Heart left ventricle (tissue), 16 donors: Measurements from ENCODE around the gene CTDP1. TPM values are rescaled to one million over a fixed set of nuclear protein-coding genes. Genes with fewer than 3 reads are reported as not detected.
A peak's percentile ranks its signal among the peaks of the same experiment; 100 is the strongest.

ENCODE experiments used
- ATAC-seq, 4 donors: fragments of 200-7000 bp; cut with Tn5 transposase; one replicate each; pipeline ENCODE4 v1.9.1; 2020 to 2022; ENCODE audit warnings: moderate library complexity in 4 of 4, mild to moderate bottlenecking in 3 of 4, moderate number of reproducible peaks in 1 of 4
- DNase-seq, 5 donors: peaks; one replicate each; pipeline ENCODE4 v3.0.0-alpha.2; 2020
- H3K27ac ChIP-seq, 12 donors: fragments of 200-600 bp; sonication (generic) in 4 of 12; one replicate each; pipeline versions ENCODE4 v1.5.0 to v1.8.0; 2016 to 2022; ENCODE audit warnings: mild to moderate bottlenecking in 2 of 12
- H3K27me3 ChIP-seq, 9 donors: fragments of 200-600 bp; sonication (generic) in 2 of 9; one replicate each; pipeline versions ENCODE4 v1.5.1 to v1.8.0; 2016 to 2022; ENCODE audit warnings: mild to moderate bottlenecking in 3 of 9
- H3K36me3 ChIP-seq, 9 donors: fragments of 200-600 bp; sonication (generic) in 2 of 9; one replicate each; pipeline versions ENCODE4 v1.5.0 to v1.8.0; 2018 to 2022; ENCODE audit warnings: mild to moderate bottlenecking in 2 of 9
- H3K4me1 ChIP-seq, 12 donors: fragments of 200-600 bp; sonication (generic) in 4 of 12; one replicate each; pipeline versions ENCODE4 v1.5.0 to v1.8.0; 2016 to 2022; ENCODE audit warnings: mild to moderate bottlenecking in 3 of 12
- H3K4me3 ChIP-seq, 12 donors: fragments of 200-600 bp; sonication (generic) in 4 of 12; one replicate each; pipeline versions ENCODE4 v1.5.0 to v1.8.0; 2017 to 2022; ENCODE audit warnings: mild to moderate bottlenecking in 9 of 12, moderate library complexity in 4 of 12
- H3K9me3 ChIP-seq, 12 donors: fragments of 200-600 bp; sonication (generic) in 4 of 12; one replicate each; pipeline versions ENCODE4 v1.5.0 to v1.8.0; 2016 to 2022; ENCODE audit warnings: mild to moderate bottlenecking in 1 of 12
- CTCF ChIP-seq, 12 donors: fragments of 200-600 bp; sonication (generic) in 4 of 12; IDR thresholded peaks; one replicate each; pipeline versions ENCODE4 v1.5.0 to v1.8.0; 2018 to 2022; ENCODE audit warnings: antibody characterized with exemption in 12 of 12, mild to moderate bottlenecking in 5 of 12
- POLR2A ChIP-seq, 2 donors: fragments of 450-650 bp; IDR thresholded peaks; one replicate each; pipeline ENCODE4 v1.6.1; 2017; ENCODE audit warnings: antibody characterized with exemption in 2 of 2, mild to moderate bottlenecking in 2 of 2, moderate library complexity in 2 of 2
- WGBS, 4 donors: extraction: QIAGEN DNeasy Blood & Tissue Kit in 2 of 4; methylation state at CpG; one replicate each; pipeline versions ENCODE4 v1.1.5 to v1.1.7; 2013 to 2018; 5-methylcytosine and 5-hydroxymethylcytosine counted together
- intact Hi-C, 10 donors: fragments of 100-400 bp; cut with DNase I; formaldehyde crosslinking; loops; one replicate each; pipeline versions ENCODE4 v1.11.1 to v1.14.2; 2022
- polyA plus RNA-seq, 2 donors: library from polyadenylated mRNA; stranded (reverse); fragments of 200-250 nt; gene quantifications; one replicate each; pipeline ENCODE4 v1.2.3, GENCODE V29; 2013
- total RNA-seq, 9 donors: library from RNA; depleted of rRNA in 2 of 9; stranded (reverse); fragments of >200 nt in 2 of 9; fragmentation: NEBNext Ultra II Directional in 3 of 9; extraction: Animal tissue kit (Norgen Biotek cat#: 25700) in 3 of 9; gene quantifications; one replicate each; pipeline versions ENCODE4 v1.1.0 to v1.2.4, GENCODE V29; 2016 to 2023
- donor health status: ischemic (EF 13 %, LVEDD 7.1; RV severe dilation, severe dysfunction).
- donor health status: healthy with polysubstance abuse.
- donor health status: DM: no; HTN: yes; CAD: no.
- donor health status: DM: no; HTN: no; CAD: no.
- donor health status: ischemic (EF 25% LVEDD 6.9; RV normal size, moderate dysfunction).
- donor health status: ischemic (EF 25% LVEDD 5.7; RV mildly dilated, moderate dysfunction).
- donor health status: healthy.
- donor health status: DM: yes; HTN: yes; CAD: no.
- donor health status: ischemic (EF 35%, LVEDD 5.7; RV mildly dilated, moderate dysfunction).
- donor health status: nonischemic (EF 11% LVEDD 7.7; RV severe dilation, severe dysfunction).
- donor health status: DM: yes; HTN: yes; CAD: no.
- donor health status: PGD.
- donor health status: ischemic (EF 29% LVEDD 5.4; RV normal size, mild dysfunction).
- donor health status: nonischemic (EF 23%, LVEDD 6.1; RV moderate dilation, normal function).

CTDP1 gene
- total and polyA plus RNA-seq, 11 donors, result 6.0 to 17.1 (median 10.3) TPM

- Histone ChIP-seq H3K9me3 (no peaks in the 10 kb centered on the region), H3K4me3 (no peak overlapping the region), H3K36me3 (no peaks in the 10 kb centered on the region), H3K27me3 (peaks cover 0 to 40% (median 5%) of the 10 kb centered on the region in 9 donors), H3K4me1 (no peaks in the 10 kb centered on the region), H3K27ac (no peak overlapping the region)
- intact Hi-C loops, result no loop called here
- no peak for TF ChIP-seq POLR2A (IDR thresholded peaks at IDR 0.05)
- TF ChIP-seq CTCF (IDR thresholded peaks at IDR 0.05), result no peak
- DNase-seq (peak in 1 of 5 donors; percentile 12), ATAC-seq (no peak)
- 69 to 82% (median 79%) methylated on average over 21 to 29 of the region's 29 CpGs for WGBS, 4 donors
Measured at GRCh38 chr18:79779021-79779699, 99.6 kb downstream of the CTDP1 start.

GRCh38 chr18:79779700-79780190 lies 100.1 kb downstream of the CTDP1 start:
- ATAC-seq (no peak), DNase-seq (peak in 1 of 5 donors; percentile 9)
- Histone ChIP-seq H3K27ac (no peak overlapping the region), H3K36me3 (no peaks in the 10 kb centered on the region), H3K4me3 (no peak overlapping the region), H3K4me1 (no peaks in the 10 kb centered on the region), H3K27me3 (peaks cover 0 to 40% (median 10%) of the 10 kb centered on the region in 9 donors), H3K9me3 (no peaks in the 10 kb centered on the region)
- intact Hi-C loops, result no loop called here
- TF ChIP-seq POLR2A (IDR thresholded peaks at IDR 0.05) (no peak), CTCF (IDR thresholded peaks at IDR 0.05) (no peak)
- 78 to 83% (median 80%) methylated on average over 17 to 18 of the region's 18 CpGs for WGBS, 4 donors

- 84 to 89% (median 86%) methylated on average over 7 to 8 of the region's 8 CpGs for WGBS, 4 donors
- peaks cover 4 to 40% (median 15%) of the 10 kb centered on the region in 9 donors for H3K27me3 ChIP-seq
- no peak for DNase-seq
Measured at GRCh38 chr18:79780547-79780946, 100.9 kb downstream of the CTDP1 start.

More at GRCh38 chr18:79780547-79780946, 100.9 kb downstream of the CTDP1 start:
- ATAC-seq, result no peak
- Histone ChIP-seq H3K9me3 (no peaks in the 10 kb centered on the region), H3K4me1 (no peaks in the 10 kb centered on the region), H3K36me3 (no peaks in the 10 kb centered on the region), H3K27ac (no peak overlapping the region), H3K4me3 (no peak overlapping the region)
- intact Hi-C loops, result no loop called here
- no peak for TF ChIP-seq POLR2A (IDR thresholded peaks at IDR 0.05)
- no peak for TF ChIP-seq CTCF (IDR thresholded peaks at IDR 0.05)
